ENCODE measurements around the gene DBX2.
"Not testable (repeated sequence)": the region's sequence is repeated elsewhere in the genome, so short reads cannot be mapped to it uniquely, and the experiment has no call there.

Gene DBX2

GRCh38 chr12:45010059-45010458, 40.8 kb downstream of the DBX2 start:
- DNase-seq (ENCODE audit: low spot score) = no peak
- TF ChIP-seq CTCF (IDR thresholded peaks at IDR 0.05; ENCODE audit: extremely low read depth, missing control alignments) = no peak

DNA sequence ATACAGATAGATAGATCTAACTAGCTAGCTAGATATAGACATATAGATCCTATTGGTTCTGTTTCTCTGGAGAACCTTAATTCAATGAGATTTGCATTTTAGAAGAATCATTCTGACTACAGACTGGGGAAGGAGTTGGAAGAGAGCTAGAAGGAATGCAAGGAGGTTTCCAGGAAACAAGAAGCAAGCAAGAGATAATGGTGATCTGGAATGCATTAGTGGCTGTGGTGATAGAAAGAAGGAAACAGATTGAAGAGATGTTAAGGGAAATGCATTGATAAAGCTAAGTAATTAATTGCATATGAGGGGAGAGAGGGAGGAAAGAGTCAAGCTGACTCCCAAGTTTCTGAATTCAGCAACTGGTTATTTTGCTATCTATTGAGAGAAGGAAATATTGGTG, 42.7 kb downstream of the DBX2 start:
- no peak for DNase-seq (ENCODE audit: low spot score)
- TF ChIP-seq CTCF (IDR thresholded peaks at IDR 0.05; ENCODE audit: extremely low read depth, missing control alignments) = no peak

- TF ChIP-seq CTCF (IDR thresholded peaks at IDR 0.05; ENCODE audit: extremely low read depth, missing control alignments) = no peak
These were observed 51.5 kb downstream of the DBX2 start for GRCh38 chr12:44999355-44999754.

DNA sequence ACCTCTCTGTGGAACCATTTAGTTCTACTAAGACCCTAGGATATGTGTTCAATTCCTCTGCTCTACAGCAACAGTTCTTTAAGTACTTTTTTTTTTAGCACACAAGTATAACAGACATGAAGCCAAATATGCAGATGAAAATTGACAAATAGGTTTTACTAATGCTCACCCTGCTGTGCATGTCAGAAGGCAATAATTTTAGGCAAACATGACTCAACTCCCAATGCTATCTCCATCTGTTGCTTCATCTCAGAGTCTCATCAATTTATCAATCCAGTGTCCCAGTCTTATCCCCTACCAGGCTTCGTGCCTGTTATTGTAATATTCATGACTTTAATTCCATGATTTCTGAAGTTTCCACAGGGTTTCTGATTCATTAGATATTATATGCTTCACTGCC, 57.7 kb downstream of the DBX2 start:
- TF ChIP-seq CTCF (IDR thresholded peaks at IDR 0.05; ENCODE audit: extremely low read depth, missing control alignments) = no peak
- DNase-seq (ENCODE audit: low spot score) = no peak

More at GRCh38 chr12:44999355-44999754, 51.5 kb downstream of the DBX2 start:
- no peak for DNase-seq (ENCODE audit: low spot score)

DNA sequence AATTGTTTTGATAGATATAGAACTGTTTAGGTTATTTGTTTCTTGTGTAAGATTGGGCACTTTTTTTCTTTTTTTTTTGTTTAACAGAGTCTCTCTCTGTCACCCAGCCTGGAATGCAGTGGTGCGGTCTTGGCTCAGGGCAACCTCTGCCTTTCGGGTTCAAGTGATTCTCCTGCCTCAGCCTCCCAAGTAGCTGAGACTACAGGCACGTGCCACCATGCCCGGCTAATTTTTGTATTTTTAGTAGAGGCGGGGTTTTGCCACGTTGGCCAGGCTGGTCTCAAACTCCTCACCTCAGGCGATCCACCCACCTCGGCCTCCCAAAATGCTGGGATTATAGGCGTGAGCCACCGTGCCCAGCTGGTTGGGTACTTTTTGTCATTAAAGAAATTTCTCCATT, 66.0 kb downstream of the DBX2 start:
- not testable (repeated sequence) for DNase-seq (ENCODE audit: low spot score)

- TF ChIP-seq CTCF (IDR thresholded peaks at IDR 0.05; ENCODE audit: extremely low read depth, missing control alignments) = no peak
- no peak for DNase-seq (ENCODE audit: low spot score)
These were observed 71.0 kb downstream of the DBX2 start for GRCh38 chr12:44979918-44980317.

- DNase-seq (ENCODE audit: low spot score) = no peak
- TF ChIP-seq CTCF (IDR thresholded peaks at IDR 0.05; ENCODE audit: extremely low read depth, missing control alignments) = no peak
These were observed 74.7 kb downstream of the DBX2 start for GRCh38 chr12:44976246-44976645.

GRCh38 chr12:44972746-44973421, 78.0 kb downstream of the DBX2 start:
- DNase-seq (ENCODE audit: low spot score) = peak; percentile 19
- TF ChIP-seq CTCF (IDR thresholded peaks at IDR 0.05; ENCODE audit: extremely low read depth, missing control alignments) = peak; percentile 32
